K562 (cell line): Measurements from ENCODE around the gene PHF21B. TPM values are rescaled to one million over a fixed set of nuclear protein-coding genes. Genes with fewer than 3 reads are reported as not detected.

Experiments used
- ATAC-seq: fragments of 200-7000 bp; cut with Tn5 transposase; 3 replicates; pipeline ENCODE4 v1.9.1; 2020; ENCODE audit warnings: moderate library complexity
- BruUV-seq: library from RNA; stranded (reverse); fragments of 400-500 nt; replicated peaks from 2 replicates; lab custom pipeline; 2021; lab: Mats Ljungman, UMichigan
- CTCF ChIA-PET: fragments of 300-600 bp; formaldehyde crosslinking; extraction: SDS; loops from one replicate; lab custom pipeline; 2021; ENCODE audit warnings: low intra/inter-chr PET ratio; lab: Yijun Ruan, JAX
- POLR2A ChIA-PET: fragments of 300-600, 350-650 bp; sonication (Branson Sonifier 250); formaldehyde crosslinking; extraction: SDS; loops from one replicate; lab custom pipeline; 2021; ENCODE audit warnings: antibody characterized with exemption, inconsistent platforms; lab: Yijun Ruan, JAX
- DNase-seq, 4 experiments: peaks; one replicate each; pipeline versions ENCODE4 v3.0.0 to v3.0.0-alpha.2; 2011 to 2018; ENCODE audit warnings: low spot score in 3 of 4, mixed read lengths in 3 of 4; ENCODE audit errors: extremely low read depth in 1 of 4
- FAIRE-seq: peaks from 2 replicates; lab custom pipeline; 2011; peaks lifted over from hg19 to GRCh38; lab: Jason Lieb, UNC
- H2AFZ ChIP-seq: 2 replicates; pipeline ENCODE4 v1.6.0; 2011; ENCODE audit warnings: low read depth, low read length, control low read depth, inconsistent platforms
- H3K27ac ChIP-seq: fragments of 200-600 bp; 3 replicates; pipeline ENCODE4 v1.8.0; 2011; ENCODE audit warnings: low read depth, mild to moderate bottlenecking, control low read depth, inconsistent platforms, low read length, moderate library complexity, mixed read lengths; ENCODE audit errors: extremely low read depth
- H3K27me3 ChIP-seq, 2 experiments: fragments of 300-600 bp in 1 of 2; 2 replicates in 1 of 2; 3 replicates in 1 of 2; pipeline versions ENCODE4 v1.6.0 to v1.8.0; 2011; ENCODE audit warnings: inconsistent platforms in 2 of 2, low read length in 2 of 2, mild to moderate bottlenecking in 1 of 2, mixed read lengths in 1 of 2, moderate library complexity in 1 of 2; ENCODE audit not compliant: control insufficient read depth in 2 of 2, insufficient read depth in 2 of 2
- H3K36me3 ChIP-seq: fragments of 300-600 bp; 3 replicates; pipeline ENCODE4 v1.8.0; 2011; ENCODE audit warnings: mild to moderate bottlenecking, low read length, inconsistent platforms; ENCODE audit not compliant: control insufficient read depth, insufficient read depth
- H3K4me1 ChIP-seq, 2 experiments: fragments of 200-600 bp in 1 of 2; replicated peaks in 1 of 2; 2 replicates in 1 of 2; 3 replicates in 1 of 2; pipeline versions ENCODE4 v1.5.1 to v1.8.0; 2011; ENCODE audit warnings: inconsistent platforms in 2 of 2, low read length in 2 of 2, mild to moderate bottlenecking in 1 of 2, mixed read lengths in 1 of 2, moderate library complexity in 1 of 2; ENCODE audit not compliant: control insufficient read depth in 2 of 2, insufficient read depth in 2 of 2
- H3K4me2 ChIP-seq: 2 replicates; pipeline ENCODE4 v1.6.1; 2011; ENCODE audit warnings: low read length, control low read depth, inconsistent platforms, mixed read lengths; ENCODE audit not compliant: insufficient read depth
- H3K4me3 ChIP-seq: fragments of 200-600 bp; sonication (generic), shearing (Covaris generic); 2 replicates; pipeline ENCODE4 v1.5.1; 2016; ENCODE audit warnings: control low read depth, inconsistent platforms
- H3K79me2 ChIP-seq: fragments of 200-600 bp; 3 replicates; pipeline ENCODE4 v1.8.0; 2011; ENCODE audit warnings: low read length, inconsistent platforms; ENCODE audit not compliant: control insufficient read depth, insufficient read depth
- H3K9ac ChIP-seq, 2 experiments: 2 replicates each; pipeline versions ENCODE4 v1.6.0 to v1.6.1; 2011; ENCODE audit warnings: low read depth in 2 of 2, low read length in 2 of 2, control low read depth in 1 of 2, inconsistent platforms in 1 of 2, mild to moderate bottlenecking in 1 of 2, mixed read lengths in 1 of 2; ENCODE audit not compliant: insufficient read depth in 1 of 2
- H3K9me1 ChIP-seq: one replicate; pipeline ENCODE4 v1.6.0; 2011; ENCODE audit warnings: inconsistent platforms, mild to moderate bottlenecking, low read length, moderate library complexity; ENCODE audit not compliant: control insufficient read depth, insufficient read depth
- H3K9me3 ChIP-seq: replicated peaks from 2 replicates; pipeline ENCODE4 v1.5.1; 2011; ENCODE audit warnings: low read depth, low read length, inconsistent platforms; ENCODE audit not compliant: control insufficient read depth, insufficient read depth
- H4K20me1 ChIP-seq: replicated peaks from 2 replicates; pipeline ENCODE4 v1.6.1; 2011; ENCODE audit warnings: low read length, inconsistent platforms, mixed read lengths; ENCODE audit not compliant: control insufficient read depth, insufficient read depth
- CREM ChIP-seq: IDR thresholded peaks from 2 replicates; pipeline ENCODE4 v1.6.1; 2014; ENCODE audit warnings: antibody characterized with exemption, low read depth
- FOSL1 ChIP-seq: fragments of 200-800 bp; sonication (Bioruptor generic); conservative IDR thresholded peaks from 2 replicates; pipeline ENCODE4 v1.6.1; 2016; ENCODE audit warnings: missing genetic modification characterization, missing compliant biosample characterization
- FOXP1 ChIP-seq: sonication (generic); formaldehyde crosslinking; IDR thresholded peaks from 2 replicates; pipeline ENCODE4 v1.8.0; 2022; ENCODE audit warnings: mild to moderate bottlenecking, missing genetic modification reagents
- JUNB ChIP-seq: fragments of 450-650 bp; formaldehyde crosslinking; conservative IDR thresholded peaks from 2 replicates; pipeline ENCODE4 v1.4.0; 2020; ENCODE audit warnings: mild to moderate bottlenecking
- KLF16 ChIP-seq: IDR thresholded peaks from 2 replicates; pipeline ENCODE4 v1.6.1; 2016; ENCODE audit warnings: antibody characterized with exemption
- NFE2L1 ChIP-seq: fragments of 450-650 bp; IDR thresholded peaks from 2 replicates; pipeline ENCODE4 v1.6.1; 2016; ENCODE audit warnings: missing genetic modification characterization, low read depth, mild to moderate bottlenecking, missing compliant biosample characterization, moderate library complexity, borderline replicate concordance
- OTX1 ChIP-seq: fragments of 450-650 bp; formaldehyde crosslinking; IDR thresholded peaks from 2 replicates; pipeline ENCODE4 v1.4.0; 2022; ENCODE audit warnings: mild to moderate bottlenecking
- PML ChIP-seq: IDR thresholded peaks from 2 replicates; pipeline ENCODE4 v1.6.1; 2012; ENCODE audit warnings: low read length, inconsistent platforms
- POLR2B ChIP-seq: fragments of 450-650 bp; IDR thresholded peaks from 2 replicates; pipeline ENCODE4 v1.6.1; 2018; ENCODE audit warnings: low read depth; ENCODE audit not compliant: partially characterized antibody
- POU5F1 ChIP-seq: fragments of 150-350 bp; IDR thresholded peaks from 2 replicates; pipeline ENCODE4 v1.6.1; 2014; ENCODE audit warnings: borderline replicate concordance, low read length, low read depth, mild to moderate bottlenecking; ENCODE audit not compliant: partially characterized antibody
- PURB ChIP-seq: sonication (generic); formaldehyde crosslinking; IDR thresholded peaks from 2 replicates; pipeline ENCODE4 v1.9.0; 2021; ENCODE audit warnings: low read depth, mild to moderate bottlenecking, missing genetic modification reagents
- SAFB ChIP-seq: fragments of 200-400 bp; formaldehyde crosslinking; IDR thresholded peaks from 2 replicates; pipeline ENCODE4 v1.6.1; 2017; ENCODE audit warnings: low read depth, low read length, borderline replicate concordance
- SP1 ChIP-seq: sonication (generic); formaldehyde crosslinking; IDR thresholded peaks from 2 replicates; pipeline ENCODE4 v1.8.1; 2022; ENCODE audit warnings: mild to moderate bottlenecking, missing genetic modification reagents
- TARDBP ChIP-seq: fragments of 450-650 bp; IDR thresholded peaks from 2 replicates; pipeline ENCODE4 v1.6.1; 2016
- TCFL5 ChIP-seq: fragments of 250-450 bp; sonication (Bioruptor Pico); conservative IDR thresholded peaks from 2 replicates; pipeline ENCODE4 v1.6.1; 2021; ENCODE audit warnings: mild to moderate bottlenecking, moderate library complexity, matching md5 sums
- THAP12 ChIP-seq: fragments of 250-450 bp; sonication (Bioruptor Pico); IDR thresholded peaks from 2 replicates; pipeline ENCODE4 v1.9.0; 2021; ENCODE audit warnings: mild to moderate bottlenecking, inconsistent platforms
- ZNF253 ChIP-seq: fragments of 250-450 bp; sonication (Bioruptor Pico); conservative IDR thresholded peaks from 2 replicates; pipeline ENCODE4 v1.6.1; 2021; ENCODE audit warnings: mild to moderate bottlenecking
- ZNF311 ChIP-seq: fragments of 250-450 bp; sonication (Bioruptor Pico); IDR thresholded peaks from 2 replicates; pipeline ENCODE4 v1.4.0; 2020; ENCODE audit warnings: mild to moderate bottlenecking, moderate library complexity
- WGBS: fragments of 100-300 bp; shearing (Covaris generic); methylation state at CpG from one replicate; pipeline ENCODE4 v1.1.6; 2016; ENCODE audit warnings: low coverage, mixed read lengths; ENCODE audit not compliant: insufficient coverage; ENCODE audit errors: missing lambda C conversion rate; 5-methylcytosine and 5-hydroxymethylcytosine counted together
- in situ Hi-C: fragments of 300-500 bp; cut with MboI; formaldehyde crosslinking; loops from 4 replicates; pipeline ENCODE4 v1.15.0; 2018; ENCODE audit warnings: inconsistent platforms, mixed read lengths
- intact Hi-C: fragments of 100-400 bp; cut with micrococcal nuclease; formaldehyde crosslinking; loops from 2 replicates; pipeline ENCODE4 v1.14.2; 2022
- polyA plus RNA-seq, 8 experiments: library from polyadenylated mRNA; depleted of rRNA in 4 of 8; stranded (reverse) in 5 of 8; unstranded in 3 of 8; fragments of >200 nt; fragmentation: Nextera tagmentation in 2 of 8; fragmentation: Illumina TruSeq in 1 of 8; extraction: Ambion mirVana in 2 of 8; extraction: Trizol in 1 of 8; gene quantifications; 2 replicates each; pipeline versions ENCODE4 v1.2.1 to v1.2.3, GENCODE V29; 2011 to 2014; ENCODE audit warnings: inconsistent platforms in 1 of 8, missing spikeins in 1 of 8
- total RNA-seq, 7 experiments: library from RNA; depleted of rRNA in 6 of 7; stranded (reverse); fragments of >200 nt in 6 of 7; fragmentation: Illumina TruSeq in 2 of 7; extraction: Trizol in 2 of 7; gene quantifications; 2 replicates each; pipeline versions ENCODE4 v1.2.1 to v1.2.3, GENCODE V29; 2011 to 2021; ENCODE audit warnings: low replicate concordance in 1 of 7
- TF ChIP-seq, protein P1 (sequence below): fragments of 450-650 bp; conservative IDR thresholded peaks from 2 replicates; pipeline ENCODE4 v1.6.1; 2016; ENCODE audit warnings: missing genetic modification characterization, low read depth, mild to moderate bottlenecking, missing compliant biosample characterization, moderate library complexity
- TF ChIP-seq, protein P2 (sequence below): fragments of 250-450 bp; sonication (Bioruptor Pico); IDR thresholded peaks from 2 replicates; pipeline ENCODE4 v1.5.1; 2021; ENCODE audit warnings: mild to moderate bottlenecking

The PHF21B gene
- total and polyA plus RNA-seq, 9 of the 15 experiments (the other 6 are each of a cell fraction or from before 2014, with no cell fraction given), result 0.04 TPM; not detected in 8

DNA sequence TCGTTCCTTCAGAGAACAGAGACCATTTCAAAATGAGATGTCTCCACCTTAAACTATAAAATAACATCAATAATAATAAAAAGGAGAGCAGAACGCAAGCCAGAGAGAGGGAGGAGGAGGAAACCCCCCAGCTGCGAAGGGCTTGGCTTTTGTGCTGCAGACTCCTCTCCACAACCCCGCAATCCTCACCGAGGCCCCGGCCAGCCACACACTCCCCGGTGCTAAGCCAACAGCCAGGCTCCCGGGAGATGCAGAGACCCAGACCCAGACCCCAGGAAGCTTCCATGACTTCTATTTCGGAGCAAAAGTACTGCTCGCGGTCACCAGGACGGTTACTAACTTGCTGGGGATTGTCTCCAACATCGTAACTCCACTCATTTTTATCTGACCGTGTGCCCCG is 10.6 kb downstream of the PHF21B start (continued):
- no peak for TF ChIP-seq CREM
- TF ChIP-seq OTX1 (CRISPR knock-in tag), result no peak
- no peak for TF ChIP-seq TARDBP
- TF ChIP-seq SAFB, result no peak
- TF ChIP-seq JUNB (CRISPR knock-in tag), result no peak
- TF ChIP-seq, protein P1, sequence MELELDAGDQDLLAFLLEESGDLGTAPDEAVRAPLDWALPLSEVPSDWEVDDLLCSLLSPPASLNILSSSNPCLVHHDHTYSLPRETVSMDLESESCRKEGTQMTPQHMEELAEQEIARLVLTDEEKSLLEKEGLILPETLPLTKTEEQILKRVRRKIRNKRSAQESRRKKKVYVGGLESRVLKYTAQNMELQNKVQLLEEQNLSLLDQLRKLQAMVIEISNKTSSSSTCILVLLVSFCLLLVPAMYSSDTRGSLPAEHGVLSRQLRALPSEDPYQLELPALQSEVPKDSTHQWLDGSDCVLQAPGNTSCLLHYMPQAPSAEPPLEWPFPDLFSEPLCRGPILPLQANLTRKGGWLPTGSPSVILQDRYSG (tag), result no peak

DNA sequence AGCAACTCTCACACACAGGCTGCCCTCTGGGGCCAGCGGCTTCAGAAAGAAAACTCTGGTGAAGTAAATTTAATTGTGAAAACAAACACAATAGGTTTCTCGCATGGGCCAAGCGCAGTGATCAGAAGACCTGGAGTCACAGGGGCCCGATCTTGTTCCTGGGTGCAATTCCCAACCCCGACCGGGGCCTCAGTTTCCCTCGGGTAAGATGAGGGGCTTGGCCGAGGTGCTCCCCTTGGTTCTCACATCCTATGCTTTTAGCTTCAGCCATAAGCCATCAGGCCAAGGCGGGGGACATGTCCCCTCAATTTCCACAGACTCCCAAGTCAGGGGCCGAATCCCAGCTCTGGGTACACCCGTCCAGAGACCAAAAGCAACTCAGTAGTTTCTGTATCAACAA is 11.5 kb downstream of the PHF21B start:
- no peak for FAIRE-seq
- H3K9ac ChIP-seq, result no peak overlapping the region
- no peaks in the 10 kb centered on the region for H3K9me1 ChIP-seq
- no peak overlapping the region for H3K4me3 ChIP-seq
- peaks cover 11 to 74% of the 10 kb centered on the region in 2 experiments; a peak in 4 of 5 replicates for H3K27me3 ChIP-seq
- in situ Hi-C loops, result no loop called here
- H4K20me1 ChIP-seq, result no peaks in the 10 kb centered on the region
- DNase-seq, result no peak
- CTCF ChIA-PET, result no interaction called here
- intact Hi-C loops, result no loop called here
- no peak for ATAC-seq
- no peaks in the 10 kb centered on the region for H3K9me3 ChIP-seq
- no TSS peak for BruUV-seq
- H3K36me3 ChIP-seq, result no peaks in the 10 kb centered on the region
- no peak overlapping the region for H2AFZ ChIP-seq
- H3K4me2 ChIP-seq, result no peak overlapping the region
- no peak overlapping the region for H3K27ac ChIP-seq
- H3K4me1 ChIP-seq, result no peaks in the 10 kb centered on the region; a peak in 1 of 5 replicates
- 0% methylated on average over 4 of the region's 11 CpGs for WGBS
- H3K79me2 ChIP-seq, result no peaks in the 10 kb centered on the region
- POLR2A ChIA-PET, result no interaction called here
- TF ChIP-seq FOSL1 (tag) (no peak), POLR2B (no peak), PURB (CRISPR knock-in tag) (no peak), ZNF311 (CRISPR knock-in tag) (no peak), TCFL5 (no peak), FOXP1 (CRISPR knock-in tag) (no peak), KLF16 (no peak), PML (no peak), POU5F1 (no peak), SP1 (CRISPR knock-in tag) (no peak), ZNF253 (CRISPR knock-in tag) (no peak), THAP12 (CRISPR knock-in tag) (no peak), NFE2L1 (tag) (no peak)
- TF ChIP-seq, protein P2, sequence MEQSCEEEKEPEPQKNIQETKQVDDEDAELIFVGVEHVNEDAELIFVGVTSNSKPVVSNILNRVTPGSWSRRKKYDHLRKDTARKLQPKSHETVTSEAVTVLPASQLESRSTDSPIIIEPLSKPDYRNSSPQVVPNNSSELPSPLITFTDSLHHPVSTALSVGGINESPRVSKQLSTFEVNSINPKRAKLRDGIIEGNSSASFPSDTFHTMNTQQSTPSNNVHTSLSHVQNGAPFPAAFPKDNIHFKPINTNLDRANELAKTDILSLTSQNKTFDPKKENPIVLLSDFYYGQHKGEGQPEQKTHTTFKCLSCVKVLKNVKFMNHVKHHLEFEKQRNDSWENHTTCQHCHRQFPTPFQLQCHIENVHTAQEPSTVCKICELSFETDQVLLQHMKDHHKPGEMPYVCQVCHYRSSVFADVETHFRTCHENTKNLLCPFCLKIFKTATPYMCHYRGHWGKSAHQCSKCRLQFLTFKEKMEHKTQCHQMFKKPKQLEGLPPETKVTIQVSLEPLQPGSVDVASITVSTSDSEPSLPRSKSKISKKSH, result no peak
